K562 (cell line): ENCODE results near the gene STK32C. TPM values are rescaled to one million over a fixed set of nuclear protein-coding genes. Genes with fewer than 3 reads are reported as not detected.
"Not testable (repeated sequence)": the region's sequence is repeated elsewhere in the genome, so short reads cannot be mapped to it uniquely, and the experiment has no call there.

Experiments
- ATAC-seq: fragments of 200-7000 bp; cut with Tn5 transposase; 3 replicates; pipeline ENCODE4 v1.9.1; 2020; ENCODE audit warnings: moderate library complexity
- BruUV-seq: library from RNA; stranded (reverse); fragments of 400-500 nt; replicated peaks from 2 replicates; lab custom pipeline; 2021; lab: Mats Ljungman, UMichigan
- CTCF ChIA-PET: fragments of 300-600 bp; formaldehyde crosslinking; extraction: SDS; loops from one replicate; lab custom pipeline; 2021; ENCODE audit warnings: low intra/inter-chr PET ratio; lab: Yijun Ruan, JAX
- POLR2A ChIA-PET: fragments of 300-600, 350-650 bp; sonication (Branson Sonifier 250); formaldehyde crosslinking; extraction: SDS; loops from one replicate; lab custom pipeline; 2021; ENCODE audit warnings: antibody characterized with exemption, inconsistent platforms; lab: Yijun Ruan, JAX
- DNase-seq, 4 experiments: peaks; one replicate each; pipeline versions ENCODE4 v3.0.0 to v3.0.0-alpha.2; 2011 to 2018; ENCODE audit warnings: low spot score in 3 of 4, mixed read lengths in 3 of 4; ENCODE audit errors: extremely low read depth in 1 of 4
- FAIRE-seq: peaks from 2 replicates; lab custom pipeline; 2011; peaks lifted over from hg19 to GRCh38; lab: Jason Lieb, UNC
- H2AFZ ChIP-seq: 2 replicates; pipeline ENCODE4 v1.6.0; 2011; ENCODE audit warnings: low read depth, low read length, control low read depth, inconsistent platforms
- H3K27ac ChIP-seq: fragments of 200-600 bp; 3 replicates; pipeline ENCODE4 v1.8.0; 2011; ENCODE audit warnings: low read depth, mild to moderate bottlenecking, control low read depth, inconsistent platforms, low read length, moderate library complexity, mixed read lengths; ENCODE audit errors: extremely low read depth
- H3K27me3 ChIP-seq, 2 experiments: fragments of 300-600 bp in 1 of 2; 2 replicates in 1 of 2; 3 replicates in 1 of 2; pipeline versions ENCODE4 v1.6.0 to v1.8.0; 2011; ENCODE audit warnings: inconsistent platforms in 2 of 2, low read length in 2 of 2, mild to moderate bottlenecking in 1 of 2, mixed read lengths in 1 of 2, moderate library complexity in 1 of 2; ENCODE audit not compliant: control insufficient read depth in 2 of 2, insufficient read depth in 2 of 2
- H3K36me3 ChIP-seq: fragments of 300-600 bp; 3 replicates; pipeline ENCODE4 v1.8.0; 2011; ENCODE audit warnings: mild to moderate bottlenecking, low read length, inconsistent platforms; ENCODE audit not compliant: control insufficient read depth, insufficient read depth
- H3K4me1 ChIP-seq, 2 experiments: fragments of 200-600 bp in 1 of 2; replicated peaks in 1 of 2; 2 replicates in 1 of 2; 3 replicates in 1 of 2; pipeline versions ENCODE4 v1.5.1 to v1.8.0; 2011; ENCODE audit warnings: inconsistent platforms in 2 of 2, low read length in 2 of 2, mild to moderate bottlenecking in 1 of 2, mixed read lengths in 1 of 2, moderate library complexity in 1 of 2; ENCODE audit not compliant: control insufficient read depth in 2 of 2, insufficient read depth in 2 of 2
- H3K4me2 ChIP-seq: 2 replicates; pipeline ENCODE4 v1.6.1; 2011; ENCODE audit warnings: low read length, control low read depth, inconsistent platforms, mixed read lengths; ENCODE audit not compliant: insufficient read depth
- H3K4me3 ChIP-seq: fragments of 200-600 bp; sonication (generic), shearing (Covaris generic); 2 replicates; pipeline ENCODE4 v1.5.1; 2016; ENCODE audit warnings: control low read depth, inconsistent platforms
- H3K79me2 ChIP-seq: fragments of 200-600 bp; 3 replicates; pipeline ENCODE4 v1.8.0; 2011; ENCODE audit warnings: low read length, inconsistent platforms; ENCODE audit not compliant: control insufficient read depth, insufficient read depth
- H3K9ac ChIP-seq, 2 experiments: 2 replicates each; pipeline versions ENCODE4 v1.6.0 to v1.6.1; 2011; ENCODE audit warnings: low read depth in 2 of 2, low read length in 2 of 2, control low read depth in 1 of 2, inconsistent platforms in 1 of 2, mild to moderate bottlenecking in 1 of 2, mixed read lengths in 1 of 2; ENCODE audit not compliant: insufficient read depth in 1 of 2
- H3K9me1 ChIP-seq: one replicate; pipeline ENCODE4 v1.6.0; 2011; ENCODE audit warnings: inconsistent platforms, mild to moderate bottlenecking, low read length, moderate library complexity; ENCODE audit not compliant: control insufficient read depth, insufficient read depth
- H3K9me3 ChIP-seq: replicated peaks from 2 replicates; pipeline ENCODE4 v1.5.1; 2011; ENCODE audit warnings: low read depth, low read length, inconsistent platforms; ENCODE audit not compliant: control insufficient read depth, insufficient read depth
- H4K20me1 ChIP-seq: replicated peaks from 2 replicates; pipeline ENCODE4 v1.6.1; 2011; ENCODE audit warnings: low read length, inconsistent platforms, mixed read lengths; ENCODE audit not compliant: control insufficient read depth, insufficient read depth
- ASH1L ChIP-seq: fragments of 450-650 bp; IDR thresholded peaks from 2 replicates; pipeline ENCODE4 v1.6.1; 2018; ENCODE audit warnings: borderline replicate concordance, mild to moderate bottlenecking, low read depth; ENCODE audit not compliant: partially characterized antibody
- BMI1 ChIP-seq: fragments of 150-350 bp; IDR thresholded peaks from 2 replicates; pipeline ENCODE4 v1.6.1; 2014; ENCODE audit warnings: low read length
- CLOCK ChIP-seq: fragments of 250-450 bp; sonication (Bioruptor Pico); IDR thresholded peaks from 2 replicates; pipeline ENCODE4 v1.4.0; 2020; ENCODE audit warnings: mild to moderate bottlenecking, moderate library complexity, borderline replicate concordance
- ETS2 ChIP-seq: IDR thresholded peaks from 2 replicates; pipeline ENCODE4 v1.6.1; 2016; ENCODE audit warnings: borderline replicate concordance, missing genetic modification characterization, mild to moderate bottlenecking, moderate library complexity, missing compliant biosample characterization; ENCODE audit not compliant: poor library complexity, severe bottlenecking
- MYNN ChIP-seq, 2 experiments: sonication (generic); formaldehyde crosslinking in 1 of 2; IDR thresholded peaks; 2 replicates each; pipeline versions ENCODE4 v1.5.0 to v1.6.1; 2016 to 2020; ENCODE audit warnings: antibody characterized with exemption in 1 of 2, missing genetic modification reagents in 1 of 2
- NFATC3 ChIP-seq: fragments of 450-650 bp; IDR thresholded peaks from 2 replicates; pipeline ENCODE4 v1.6.1; 2017; ENCODE audit warnings: mild to moderate bottlenecking
- POLR3G ChIP-seq: IDR thresholded peaks from 2 replicates; pipeline ENCODE4 v1.6.1; 2011; ENCODE audit not compliant: insufficient read length, insufficient replicate concordance; ENCODE audit errors: extremely low read depth
- ZEB2 ChIP-seq: fragments of 450-650 bp; IDR thresholded peaks from 2 replicates; pipeline ENCODE4 v1.6.1; 2016
- ZNF511 ChIP-seq: sonication (generic); formaldehyde crosslinking; IDR thresholded peaks from 2 replicates; pipeline ENCODE4 v1.8.0; 2022; ENCODE audit warnings: mild to moderate bottlenecking, missing genetic modification reagents
- WGBS: fragments of 100-300 bp; shearing (Covaris generic); methylation state at CpG from one replicate; pipeline ENCODE4 v1.1.6; 2016; ENCODE audit warnings: low coverage, mixed read lengths; ENCODE audit not compliant: insufficient coverage; ENCODE audit errors: missing lambda C conversion rate; 5-methylcytosine and 5-hydroxymethylcytosine counted together
- in situ Hi-C: fragments of 300-500 bp; cut with MboI; formaldehyde crosslinking; loops from 4 replicates; pipeline ENCODE4 v1.15.0; 2018; ENCODE audit warnings: inconsistent platforms, mixed read lengths
- intact Hi-C: fragments of 100-400 bp; cut with micrococcal nuclease; formaldehyde crosslinking; loops from 2 replicates; pipeline ENCODE4 v1.14.2; 2022
- polyA plus RNA-seq, 8 experiments: library from polyadenylated mRNA; depleted of rRNA in 4 of 8; stranded (reverse) in 5 of 8; unstranded in 3 of 8; fragments of >200 nt; fragmentation: Nextera tagmentation in 2 of 8; fragmentation: Illumina TruSeq in 1 of 8; extraction: Ambion mirVana in 2 of 8; extraction: Trizol in 1 of 8; gene quantifications; 2 replicates each; pipeline versions ENCODE4 v1.2.1 to v1.2.3, GENCODE V29; 2011 to 2014; ENCODE audit warnings: inconsistent platforms in 1 of 8, missing spikeins in 1 of 8
- total RNA-seq, 7 experiments: library from RNA; depleted of rRNA in 6 of 7; stranded (reverse); fragments of >200 nt in 6 of 7; fragmentation: Illumina TruSeq in 2 of 7; extraction: Trizol in 2 of 7; gene quantifications; 2 replicates each; pipeline versions ENCODE4 v1.2.1 to v1.2.3, GENCODE V29; 2011 to 2021; ENCODE audit warnings: low replicate concordance in 1 of 7

The STK32C gene
- total and polyA plus RNA-seq, 9 of the 15 experiments (the other 6 are each of a cell fraction or from before 2014, with no cell fraction given) = 1.5 to 20.9 (median 6.5) TPM

DNA sequence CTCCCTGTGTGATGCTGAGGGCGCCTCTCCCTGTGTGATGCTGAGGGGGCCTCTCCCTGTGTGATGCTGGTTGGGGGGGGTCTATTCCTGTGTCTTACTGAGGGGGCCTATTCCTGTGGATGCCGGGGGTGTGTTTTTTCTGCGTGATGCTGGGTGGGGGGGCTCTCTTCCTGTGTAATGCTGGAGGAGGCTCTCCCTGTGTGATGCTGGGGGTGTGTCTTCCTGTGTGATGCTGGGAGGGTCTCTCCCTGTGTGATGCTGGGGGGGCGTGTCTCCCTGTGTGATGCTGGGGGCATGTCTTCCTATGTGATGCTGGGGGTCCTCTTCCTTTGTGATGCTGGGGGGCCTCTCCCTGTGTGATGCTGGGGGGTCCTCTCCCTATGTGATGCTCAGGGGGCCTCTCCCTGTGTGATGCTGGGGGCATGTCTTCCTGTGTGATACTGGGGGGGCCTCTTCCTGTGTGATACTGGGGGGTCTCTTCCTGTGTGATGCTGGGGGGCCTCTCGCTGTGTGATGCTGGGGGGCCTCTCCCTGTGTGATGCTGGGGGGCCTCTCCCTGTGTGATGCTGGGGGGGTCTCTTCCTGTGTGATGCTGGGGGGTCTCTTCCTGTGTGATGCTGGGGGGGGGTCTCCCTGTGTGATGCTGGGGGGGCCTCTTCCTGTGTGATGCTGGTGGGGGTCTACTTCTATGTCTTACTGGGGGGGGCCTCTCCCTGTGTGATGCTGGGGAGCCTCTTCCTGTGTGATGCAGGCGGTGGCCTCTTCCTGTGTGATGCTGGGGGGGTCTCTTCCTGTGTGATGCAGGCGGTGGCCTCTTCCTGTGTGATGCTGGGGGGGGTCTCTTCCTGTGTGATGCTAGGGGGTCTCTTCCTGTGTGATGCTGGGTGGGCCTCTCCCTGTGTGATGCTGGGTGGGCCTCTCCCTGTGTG lies 148.2 kb downstream of the STK32C start:
- FAIRE-seq, H2AFZ ChIP-seq, DNase-seq, H3K27me3 ChIP-seq, H3K4me3 ChIP-seq, H3K36me3 ChIP-seq, CTCF ChIA-PET, BruUV-seq, POLR2A ChIA-PET, H4K20me1 ChIP-seq, H3K9ac ChIP-seq, H3K9me3 ChIP-seq, H3K4me2 ChIP-seq, H3K27ac ChIP-seq, in situ Hi-C loops, ATAC-seq, H3K79me2 ChIP-seq, intact Hi-C loops, H3K9me1 ChIP-seq: not testable (repeated sequence)
- WGBS = no CpG with 5 or more reads among the region's 7 CpGs
- H3K4me1 ChIP-seq = peaks cover 0 to 14% of the 10 kb centered on the region in 2 experiments; a peak in 3 of 5 replicates

- ChIA-PET POLR2A (no interaction called here), CTCF (no interaction called here)
- Histone ChIP-seq H3K27me3 (no peaks in the 10 kb centered on the region; a peak in 1 of 5 replicates), H3K9me1 (no peaks in the 10 kb centered on the region), H3K9ac (no peak overlapping the region), H3K9me3 (no peaks in the 10 kb centered on the region), H3K27ac (no peak overlapping the region), H3K36me3 (no peaks in the 10 kb centered on the region), H2AFZ (no peak overlapping the region), H3K4me3 (no peak overlapping the region), H4K20me1 (peaks cover 3% of the 10 kb centered on the region; the same call in 1 of the 2 replicates), H3K4me1 (peaks cover 0 to 9% of the 10 kb centered on the region in 2 experiments; a peak in 3 of 5 replicates), H3K79me2 (no peaks in the 10 kb centered on the region), H3K4me2 (no peak overlapping the region)
- WGBS = 30% methylated on average over 2 of the region's 7 CpGs
- in situ Hi-C loops = no loop called here
- ATAC-seq (no peak), DNase-seq (no peak), FAIRE-seq (no peak)
- BruUV-seq = no TSS peak
- intact Hi-C loops = no loop called here
- no peak for TF ChIP-seq BMI1
- TF ChIP-seq POLR3G = no peak
- TF ChIP-seq ZEB2 = no peak
- TF ChIP-seq ASH1L = no peak
- TF ChIP-seq MYNN (IDR thresholded peaks at IDR 0.05) = no peak
- TF ChIP-seq MYNN (CRISPR knock-in tag; IDR thresholded peaks at IDR 0.05) = no peak
- no peak for TF ChIP-seq CLOCK (CRISPR knock-in tag)
- TF ChIP-seq NFATC3 = no peak
- no peak for TF ChIP-seq ETS2 (tag)
- no peak for TF ChIP-seq ZNF511
Observed at GRCh38 chr10:132158823-132159222, 148.9 kb downstream of the STK32C start.
